Neural crest cell (in vitro differentiated cells): Measurements from ENCODE around the gene ACTR8. TPM values are rescaled to one million over a fixed set of nuclear protein-coding genes. Genes with fewer than 3 reads are reported as not detected.

ENCODE experiments used
- DNase-seq: peaks from one replicate; pipeline ENCODE4 v3.0.0; 2021; ENCODE audit warnings: low read depth, mixed read lengths, low spot score
- H3K27ac Mint-ChIP-seq: one replicate; pipeline ENCODE4 v1.8.0; 2021; ENCODE audit warnings: mild to moderate bottlenecking, mixed read lengths; ENCODE audit not compliant: unreplicated experiment
- H3K27me3 Mint-ChIP-seq: 2 replicates; pipeline ENCODE4 v1.8.0; 2021; ENCODE audit warnings: low read depth, mild to moderate bottlenecking, mixed read lengths
- H3K36me3 Mint-ChIP-seq: 2 replicates; pipeline ENCODE4 v1.8.0; 2021; ENCODE audit warnings: low read depth, mild to moderate bottlenecking, mixed read lengths
- H3K4me1 Mint-ChIP-seq: 2 replicates; pipeline ENCODE4 v1.8.0; 2021; ENCODE audit warnings: mixed read lengths
- H3K4me3 Mint-ChIP-seq: one replicate; pipeline ENCODE4 v1.8.0; 2021; ENCODE audit warnings: mild to moderate bottlenecking, mixed read lengths
- H3K9me3 Mint-ChIP-seq: 2 replicates; pipeline ENCODE4 v1.8.0; 2021; ENCODE audit warnings: mixed read lengths
- total RNA-seq: library from RNA; stranded (reverse); gene quantifications from 2 replicates; pipeline ENCODE4 v1.2.1, GENCODE V29; 2021
- TF ChIP-seq, protein P1 (sequence below): fragments of 200-600 bp; sonication (generic); conservative IDR thresholded peaks from 2 replicates; pipeline ENCODE4 v1.5.0; 2021; ENCODE audit warnings: antibody characterized with exemption, mild to moderate bottlenecking

The ACTR8 gene
- total RNA-seq, 1 donor from 2014 or later, result 49.9 TPM

DNA sequence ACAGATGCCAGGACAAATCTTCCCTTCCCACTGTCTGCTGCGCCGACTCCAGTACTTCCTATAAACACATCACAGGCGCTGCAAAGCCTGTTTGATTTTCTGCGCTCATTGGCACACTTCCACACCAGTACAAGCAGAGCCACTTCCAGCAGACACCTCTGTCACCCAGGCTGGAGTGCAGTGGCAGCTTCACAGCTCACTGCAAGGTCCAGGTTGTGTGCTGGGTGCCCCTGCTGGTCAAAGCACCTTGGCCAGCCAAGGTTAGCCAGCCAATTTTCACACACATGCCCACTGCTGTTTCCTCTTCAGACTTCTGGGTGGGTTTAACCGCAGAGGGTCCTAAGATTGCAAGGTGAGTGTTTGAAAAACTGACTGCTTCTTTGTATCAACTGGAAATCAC lies 40.7 kb downstream of the ACTR8 start:
- H3K9me3 Mint-ChIP-seq, result no peaks in the 10 kb centered on the region
- H3K36me3 Mint-ChIP-seq, result no peaks in the 10 kb centered on the region
- H3K27ac Mint-ChIP-seq, result no peak overlapping the region
- peaks cover 26% of the 10 kb centered on the region for H3K4me1 Mint-ChIP-seq
- TF ChIP-seq, protein P1, sequence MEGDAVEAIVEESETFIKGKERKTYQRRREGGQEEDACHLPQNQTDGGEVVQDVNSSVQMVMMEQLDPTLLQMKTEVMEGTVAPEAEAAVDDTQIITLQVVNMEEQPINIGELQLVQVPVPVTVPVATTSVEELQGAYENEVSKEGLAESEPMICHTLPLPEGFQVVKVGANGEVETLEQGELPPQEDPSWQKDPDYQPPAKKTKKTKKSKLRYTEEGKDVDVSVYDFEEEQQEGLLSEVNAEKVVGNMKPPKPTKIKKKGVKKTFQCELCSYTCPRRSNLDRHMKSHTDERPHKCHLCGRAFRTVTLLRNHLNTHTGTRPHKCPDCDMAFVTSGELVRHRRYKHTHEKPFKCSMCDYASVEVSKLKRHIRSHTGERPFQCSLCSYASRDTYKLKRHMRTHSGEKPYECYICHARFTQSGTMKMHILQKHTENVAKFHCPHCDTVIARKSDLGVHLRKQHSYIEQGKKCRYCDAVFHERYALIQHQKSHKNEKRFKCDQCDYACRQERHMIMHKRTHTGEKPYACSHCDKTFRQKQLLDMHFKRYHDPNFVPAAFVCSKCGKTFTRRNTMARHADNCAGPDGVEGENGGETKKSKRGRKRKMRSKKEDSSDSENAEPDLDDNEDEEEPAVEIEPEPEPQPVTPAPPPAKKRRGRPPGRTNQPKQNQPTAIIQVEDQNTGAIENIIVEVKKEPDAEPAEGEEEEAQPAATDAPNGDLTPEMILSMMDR, result no peak
- H3K27me3 Mint-ChIP-seq, result peaks cover 18% of the 10 kb centered on the region
- DNase-seq, result no peak
- no peak overlapping the region for H3K4me3 Mint-ChIP-seq

DNA sequence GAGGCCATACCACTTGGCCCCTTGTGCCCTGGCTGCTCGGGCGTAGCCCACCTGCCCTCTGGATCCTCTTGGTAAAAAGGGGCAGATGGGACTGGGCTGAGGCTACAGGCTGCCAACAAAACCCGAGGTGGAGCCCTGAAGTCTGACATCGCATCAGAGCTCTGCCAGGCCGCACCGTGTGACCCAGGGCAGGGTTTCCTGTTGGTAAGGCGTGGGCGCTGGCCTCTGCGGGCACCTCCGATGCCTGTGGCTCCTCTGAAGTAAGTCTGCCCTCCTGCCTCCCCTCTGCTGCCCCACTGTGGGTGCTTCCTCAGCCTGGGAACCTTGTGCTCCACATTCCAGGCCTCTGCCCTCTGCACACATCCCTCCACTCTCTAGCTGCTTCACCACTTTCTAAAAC lies 44.6 kb downstream of the ACTR8 start:
- Mint-ChIP-seq H3K9me3 (no peaks in the 10 kb centered on the region), H3K27ac (no peak overlapping the region), H3K36me3 (no peaks in the 10 kb centered on the region), H3K4me3 (no peak overlapping the region), H3K4me1 (peaks cover 6% of the 10 kb centered on the region), H3K27me3 (no peaks in the 10 kb centered on the region)
- TF ChIP-seq, protein P1, result no peak
- no peak for DNase-seq

DNA sequence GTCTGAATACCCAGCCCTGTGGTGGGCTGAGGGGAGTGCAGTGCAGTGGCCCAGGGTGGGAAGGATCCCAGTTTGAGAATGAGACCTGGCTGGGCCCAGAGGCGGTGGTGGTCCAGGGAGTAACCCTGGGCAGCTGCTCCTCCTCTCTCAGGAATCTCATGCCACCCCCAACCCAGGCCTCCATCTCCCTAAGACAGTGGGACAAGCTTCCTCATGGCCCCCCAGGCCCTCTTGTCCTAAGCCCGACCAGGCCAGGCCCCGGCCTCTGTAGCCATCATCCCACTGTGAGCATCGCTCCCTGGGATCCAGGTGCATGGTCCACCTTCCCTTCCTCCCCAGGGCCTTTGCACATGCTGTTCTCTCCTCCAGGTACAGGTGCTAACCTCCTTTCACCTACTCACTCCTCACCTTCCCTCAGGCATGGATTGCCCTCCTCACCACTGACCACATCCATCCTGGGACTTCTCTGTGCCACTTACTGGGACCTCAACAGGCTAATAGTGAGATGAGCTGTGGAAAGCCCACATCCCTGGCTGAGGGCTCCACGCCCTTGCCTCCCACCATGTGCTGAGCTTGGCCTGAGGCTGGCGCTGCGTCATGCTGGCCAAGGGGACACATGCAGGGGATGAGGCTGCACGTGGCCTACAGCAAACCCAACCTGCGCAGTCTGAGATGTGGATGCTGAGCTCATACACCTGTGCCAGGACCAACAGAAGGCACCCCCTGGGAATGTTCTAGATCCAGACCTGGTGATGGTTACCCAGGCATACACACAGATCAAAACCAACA lies 45.7 kb downstream of the ACTR8 start:
- DNase-seq, result no peak
- H3K36me3 Mint-ChIP-seq, result no peaks in the 10 kb centered on the region
- TF ChIP-seq, protein P1, result no peak

DNA sequence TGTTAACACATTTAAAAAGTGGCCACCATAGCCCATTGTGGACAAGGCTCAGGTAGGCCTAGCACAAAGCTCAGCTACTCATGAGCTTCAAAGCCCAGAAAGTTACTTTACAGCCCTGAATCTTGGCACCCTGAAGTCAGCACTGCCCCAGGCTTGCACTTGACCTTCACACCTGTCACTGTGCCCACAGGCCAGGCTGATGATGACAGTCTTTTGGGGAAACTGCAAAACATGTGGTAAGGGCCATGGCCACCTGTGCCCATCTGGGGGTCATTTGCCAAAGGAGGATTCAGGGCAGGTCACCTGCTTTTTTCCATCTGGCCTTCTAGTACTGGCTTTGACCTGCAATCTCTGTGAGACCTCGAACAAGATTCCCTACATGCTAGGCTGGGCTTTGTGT lies 46.7 kb downstream of the ACTR8 start:
- Mint-ChIP-seq H3K4me3 (no peak overlapping the region), H3K9me3 (no peaks in the 10 kb centered on the region), H3K36me3 (no peaks in the 10 kb centered on the region), H3K27ac (no peak overlapping the region), H3K4me1 (peaks cover 6% of the 10 kb centered on the region), H3K27me3 (no peaks in the 10 kb centered on the region)
- TF ChIP-seq, protein P1, result no peak
- DNase-seq, result no peak

More for the DNA sequence above, 45.7 kb downstream of the ACTR8 start:
- peaks cover 6% of the 10 kb centered on the region for H3K4me1 Mint-ChIP-seq
- H3K9me3 Mint-ChIP-seq, result no peaks in the 10 kb centered on the region
- H3K4me3 Mint-ChIP-seq, result no peak overlapping the region
- no peak overlapping the region for H3K27ac Mint-ChIP-seq
- no peaks in the 10 kb centered on the region for H3K27me3 Mint-ChIP-seq

DNA sequence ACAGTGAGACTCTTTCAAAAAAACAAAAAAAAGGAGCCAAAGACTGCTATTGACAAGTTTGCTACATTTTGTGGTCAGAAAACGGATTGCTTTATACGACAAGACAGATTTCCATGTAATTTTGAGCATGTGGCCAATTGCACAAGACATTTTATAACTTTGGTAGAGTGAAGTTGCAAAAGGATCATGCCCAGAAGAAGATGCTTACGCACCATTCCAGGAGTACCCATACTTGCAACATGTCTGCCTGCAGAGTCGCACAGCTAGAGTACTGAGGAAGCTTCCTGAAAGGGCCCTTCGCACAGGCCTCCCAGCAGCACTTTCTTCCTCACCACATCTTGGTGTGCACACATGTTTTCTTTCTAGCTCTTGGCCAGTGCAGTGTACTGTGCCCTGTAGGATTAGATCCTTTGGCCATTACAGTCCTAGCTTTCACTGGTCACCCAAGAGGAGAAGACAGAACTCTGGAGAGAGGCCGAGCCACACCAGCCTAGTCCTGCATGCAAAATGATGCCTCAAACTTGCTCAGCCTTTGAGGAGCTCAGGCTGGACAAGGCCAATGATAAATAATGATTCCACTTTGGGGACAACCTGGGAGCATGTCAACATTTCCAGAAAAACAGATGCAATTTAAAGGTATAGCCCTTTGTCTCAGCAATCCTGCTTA lies 47.4 kb downstream of the ACTR8 start:
- peaks cover 6% of the 10 kb centered on the region for H3K4me1 Mint-ChIP-seq
- H3K9me3 Mint-ChIP-seq, result no peaks in the 10 kb centered on the region
- no peak overlapping the region for H3K27ac Mint-ChIP-seq
- no peaks in the 10 kb centered on the region for H3K27me3 Mint-ChIP-seq
- H3K36me3 Mint-ChIP-seq, result no peaks in the 10 kb centered on the region
- DNase-seq, result no peak
- no peak overlapping the region for H3K4me3 Mint-ChIP-seq
- TF ChIP-seq, protein P1, result peak; percentile 18
